HEK293T (cell line): ENCODE measurements around the gene SLFN11.

Experiments
- BHLHE40 ChIP-seq: fragments of 450-650 bp; IDR thresholded peaks from 2 replicates; pipeline ENCODE4 v1.6.1; 2016; ENCODE audit warnings: mild to moderate bottlenecking, moderate library complexity, borderline replicate concordance
- FOXM1 ChIP-seq: fragments of 450-650 bp; IDR thresholded peaks from 2 replicates; pipeline ENCODE4 v1.6.1; 2017; ENCODE audit warnings: mild to moderate bottlenecking, borderline replicate concordance
- SP1 ChIP-seq: fragments of 450-650 bp; IDR thresholded peaks from 2 replicates; pipeline ENCODE4 v1.6.1; 2017

- no peak for TF ChIP-seq BHLHE40
- TF ChIP-seq SP1, result no peak
- no peak for TF ChIP-seq FOXM1
These were observed 14.1 kb upstream of the SLFN11 start for GRCh38 chr17:35387496-35387895.
